H1 (cell line): ENCODE measurements around the gene SND1. TPM values are rescaled to one million over a fixed set of nuclear protein-coding genes. Genes with fewer than 3 reads are reported as not detected.

Experiments
- BRCA1 ChIP-seq: IDR thresholded peaks from 2 replicates; pipeline ENCODE4 v1.6.1; 2012; ENCODE audit warnings: low read depth, low read length, improper control_type of control experiment
- CBX8 ChIP-seq: fragments of 300-800, 300-1000 bp; sonication (generic); IDR thresholded peaks from 2 replicates; pipeline ENCODE4 v1.7.1; 2016; ENCODE audit warnings: low read depth, low read length, borderline replicate concordance
- KDM1A ChIP-seq: fragments of 200-600, 300-600 bp; sonication (generic); IDR thresholded peaks from 2 replicates; pipeline ENCODE4 v1.7.1; 2016; ENCODE audit warnings: mild to moderate bottlenecking, low read length, borderline replicate concordance
- KDM5A ChIP-seq: fragments of 200-600 bp; IDR thresholded peaks from 2 replicates; pipeline ENCODE4 v1.7.1; 2012; ENCODE audit warnings: mild to moderate bottlenecking, low read length, inconsistent platforms, mixed read lengths
- SRF ChIP-seq: IDR thresholded peaks from 2 replicates; pipeline ENCODE4 v1.6.1; 2011; ENCODE audit warnings: mild to moderate bottlenecking, low read depth, low read length, moderate library complexity
- SUZ12 ChIP-seq: fragments of 200-600 bp; sonication (generic); IDR thresholded peaks from 2 replicates; pipeline ENCODE4 v1.6.1; 2012; ENCODE audit warnings: mild to moderate bottlenecking, inconsistent platforms, low read length, moderate library complexity, mixed read lengths
- polyA plus RNA-seq, 7 experiments: library from polyadenylated mRNA; depleted of rRNA in 3 of 7; stranded (reverse) in 5 of 7; unstranded in 2 of 7; fragments of >200 nt in 5 of 7; fragments of 200-250 nt in 2 of 7; gene quantifications; 1 replicate in 5 of 7; 2 replicates in 1 of 7; 4 replicates in 1 of 7; pipeline versions ENCODE4 v1.2.1 to v1.2.3, GENCODE V29; 2011 to 2013; ENCODE audit warnings: missing spikeins in 2 of 7, mixed read lengths in 2 of 7
- total RNA-seq: library from RNA; stranded (reverse); fragmentation: NEBNext Ultra II Directional; extraction: Animal tissue kit (Norgen Biotek cat#: 25700); gene quantifications from 2 replicates; pipeline ENCODE4 v1.2.1, GENCODE V29; 2021
- TF ChIP-seq, protein P1 (sequence below): fragments of 300-600 bp; sonication (generic); IDR thresholded peaks from 2 replicates; pipeline ENCODE4 v1.7.1; 2012; ENCODE audit warnings: low read length, moderate library complexity, mild to moderate bottlenecking, inconsistent platforms; ENCODE audit not compliant: insufficient replicate concordance

The SND1 gene
- total and polyA plus RNA-seq, 2 of the 8 experiments (the other 6 are each of a cell fraction or from before 2014, with no cell fraction given), result 122 to 290 TPM

DNA sequence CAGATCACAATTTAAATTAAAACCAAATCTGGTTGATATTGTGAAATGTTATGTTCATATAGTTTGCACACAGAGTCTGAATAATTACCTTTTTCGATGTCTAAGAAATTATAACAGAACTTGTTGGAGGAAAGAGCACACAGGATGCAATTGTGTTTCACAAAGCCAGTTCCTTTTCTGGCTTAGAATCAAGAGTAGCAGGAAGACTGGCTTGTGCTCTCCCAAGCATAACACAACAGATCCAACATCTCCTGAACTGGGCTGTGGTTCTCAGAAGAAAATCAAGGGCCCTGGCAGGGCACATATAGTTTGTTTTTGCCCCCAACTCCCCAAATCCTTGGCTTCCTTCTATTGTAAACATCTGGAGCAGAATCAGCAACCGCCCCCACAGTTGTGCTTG lies 316.6 kb downstream of the SND1 start (continued):
- TF ChIP-seq, protein P1, sequence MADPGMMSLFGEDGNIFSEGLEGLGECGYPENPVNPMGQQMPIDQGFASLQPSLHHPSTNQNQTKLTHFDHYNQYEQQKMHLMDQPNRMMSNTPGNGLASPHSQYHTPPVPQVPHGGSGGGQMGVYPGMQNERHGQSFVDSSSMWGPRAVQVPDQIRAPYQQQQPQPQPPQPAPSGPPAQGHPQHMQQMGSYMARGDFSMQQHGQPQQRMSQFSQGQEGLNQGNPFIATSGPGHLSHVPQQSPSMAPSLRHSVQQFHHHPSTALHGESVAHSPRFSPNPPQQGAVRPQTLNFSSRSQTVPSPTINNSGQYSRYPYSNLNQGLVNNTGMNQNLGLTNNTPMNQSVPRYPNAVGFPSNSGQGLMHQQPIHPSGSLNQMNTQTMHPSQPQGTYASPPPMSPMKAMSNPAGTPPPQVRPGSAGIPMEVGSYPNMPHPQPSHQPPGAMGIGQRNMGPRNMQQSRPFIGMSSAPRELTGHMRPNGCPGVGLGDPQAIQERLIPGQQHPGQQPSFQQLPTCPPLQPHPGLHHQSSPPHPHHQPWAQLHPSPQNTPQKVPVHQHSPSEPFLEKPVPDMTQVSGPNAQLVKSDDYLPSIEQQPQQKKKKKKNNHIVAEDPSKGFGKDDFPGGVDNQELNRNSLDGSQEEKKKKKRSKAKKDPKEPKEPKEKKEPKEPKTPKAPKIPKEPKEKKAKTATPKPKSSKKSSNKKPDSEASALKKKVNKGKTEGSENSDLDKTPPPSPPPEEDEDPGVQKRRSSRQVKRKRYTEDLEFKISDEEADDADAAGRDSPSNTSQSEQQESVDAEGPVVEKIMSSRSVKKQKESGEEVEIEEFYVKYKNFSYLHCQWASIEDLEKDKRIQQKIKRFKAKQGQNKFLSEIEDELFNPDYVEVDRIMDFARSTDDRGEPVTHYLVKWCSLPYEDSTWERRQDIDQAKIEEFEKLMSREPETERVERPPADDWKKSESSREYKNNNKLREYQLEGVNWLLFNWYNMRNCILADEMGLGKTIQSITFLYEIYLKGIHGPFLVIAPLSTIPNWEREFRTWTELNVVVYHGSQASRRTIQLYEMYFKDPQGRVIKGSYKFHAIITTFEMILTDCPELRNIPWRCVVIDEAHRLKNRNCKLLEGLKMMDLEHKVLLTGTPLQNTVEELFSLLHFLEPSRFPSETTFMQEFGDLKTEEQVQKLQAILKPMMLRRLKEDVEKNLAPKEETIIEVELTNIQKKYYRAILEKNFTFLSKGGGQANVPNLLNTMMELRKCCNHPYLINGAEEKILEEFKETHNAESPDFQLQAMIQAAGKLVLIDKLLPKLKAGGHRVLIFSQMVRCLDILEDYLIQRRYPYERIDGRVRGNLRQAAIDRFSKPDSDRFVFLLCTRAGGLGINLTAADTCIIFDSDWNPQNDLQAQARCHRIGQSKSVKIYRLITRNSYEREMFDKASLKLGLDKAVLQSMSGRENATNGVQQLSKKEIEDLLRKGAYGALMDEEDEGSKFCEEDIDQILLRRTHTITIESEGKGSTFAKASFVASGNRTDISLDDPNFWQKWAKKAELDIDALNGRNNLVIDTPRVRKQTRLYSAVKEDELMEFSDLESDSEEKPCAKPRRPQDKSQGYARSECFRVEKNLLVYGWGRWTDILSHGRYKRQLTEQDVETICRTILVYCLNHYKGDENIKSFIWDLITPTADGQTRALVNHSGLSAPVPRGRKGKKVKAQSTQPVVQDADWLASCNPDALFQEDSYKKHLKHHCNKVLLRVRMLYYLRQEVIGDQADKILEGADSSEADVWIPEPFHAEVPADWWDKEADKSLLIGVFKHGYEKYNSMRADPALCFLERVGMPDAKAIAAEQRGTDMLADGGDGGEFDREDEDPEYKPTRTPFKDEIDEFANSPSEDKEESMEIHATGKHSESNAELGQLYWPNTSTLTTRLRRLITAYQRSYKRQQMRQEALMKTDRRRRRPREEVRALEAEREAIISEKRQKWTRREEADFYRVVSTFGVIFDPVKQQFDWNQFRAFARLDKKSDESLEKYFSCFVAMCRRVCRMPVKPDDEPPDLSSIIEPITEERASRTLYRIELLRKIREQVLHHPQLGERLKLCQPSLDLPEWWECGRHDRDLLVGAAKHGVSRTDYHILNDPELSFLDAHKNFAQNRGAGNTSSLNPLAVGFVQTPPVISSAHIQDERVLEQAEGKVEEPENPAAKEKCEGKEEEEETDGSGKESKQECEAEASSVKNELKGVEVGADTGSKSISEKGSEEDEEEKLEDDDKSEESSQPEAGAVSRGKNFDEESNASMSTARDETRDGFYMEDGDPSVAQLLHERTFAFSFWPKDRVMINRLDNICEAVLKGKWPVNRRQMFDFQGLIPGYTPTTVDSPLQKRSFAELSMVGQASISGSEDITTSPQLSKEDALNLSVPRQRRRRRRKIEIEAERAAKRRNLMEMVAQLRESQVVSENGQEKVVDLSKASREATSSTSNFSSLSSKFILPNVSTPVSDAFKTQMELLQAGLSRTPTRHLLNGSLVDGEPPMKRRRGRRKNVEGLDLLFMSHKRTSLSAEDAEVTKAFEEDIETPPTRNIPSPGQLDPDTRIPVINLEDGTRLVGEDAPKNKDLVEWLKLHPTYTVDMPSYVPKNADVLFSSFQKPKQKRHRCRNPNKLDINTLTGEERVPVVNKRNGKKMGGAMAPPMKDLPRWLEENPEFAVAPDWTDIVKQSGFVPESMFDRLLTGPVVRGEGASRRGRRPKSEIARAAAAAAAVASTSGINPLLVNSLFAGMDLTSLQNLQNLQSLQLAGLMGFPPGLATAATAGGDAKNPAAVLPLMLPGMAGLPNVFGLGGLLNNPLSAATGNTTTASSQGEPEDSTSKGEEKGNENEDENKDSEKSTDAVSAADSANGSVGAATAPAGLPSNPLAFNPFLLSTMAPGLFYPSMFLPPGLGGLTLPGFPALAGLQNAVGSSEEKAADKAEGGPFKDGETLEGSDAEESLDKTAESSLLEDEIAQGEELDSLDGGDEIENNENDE, result no peak
- no peak for TF ChIP-seq KDM1A
- no peak for TF ChIP-seq SUZ12
- no peak for TF ChIP-seq CBX8
- no peak for TF ChIP-seq BRCA1
- no peak for TF ChIP-seq SRF
- no peak for TF ChIP-seq KDM5A
- TF ChIP-seq, all 59 proteins: peak for 0
